WTC11 (cell line): ENCODE measurements around the gene TRIM9.

ENCODE experiments used
- CREB1 ChIP-seq: sonication (generic); formaldehyde crosslinking; IDR thresholded peaks from 2 replicates; pipeline ENCODE4 v1.8.0; 2023; ENCODE audit warnings: mild to moderate bottlenecking, missing genetic modification reagents
- ETV6 ChIP-seq: sonication (generic); formaldehyde crosslinking; IDR thresholded peaks from 2 replicates; pipeline ENCODE4 v1.8.1; 2022; ENCODE audit warnings: mild to moderate bottlenecking, missing genetic modification reagents
- KAT7 ChIP-seq: sonication (generic); formaldehyde crosslinking; IDR thresholded peaks from 2 replicates; pipeline ENCODE4 v1.8.1; 2023; ENCODE audit warnings: missing genetic modification reagents, mild to moderate bottlenecking, borderline replicate concordance
- NFE2L1 ChIP-seq: sonication (generic); formaldehyde crosslinking; IDR thresholded peaks from 2 replicates; pipeline ENCODE4 v1.8.1; 2023; ENCODE audit warnings: missing genetic modification reagents
- OVOL2 ChIP-seq: fragments of 250-450 bp; sonication (Bioruptor Pico); IDR thresholded peaks from 2 replicates; pipeline ENCODE4 v1.9.0; 2021; ENCODE audit warnings: mild to moderate bottlenecking, borderline replicate concordance
- TEAD1 ChIP-seq: sonication (generic); formaldehyde crosslinking; IDR thresholded peaks from 2 replicates; pipeline ENCODE4 v1.8.0; 2022; ENCODE audit warnings: mild to moderate bottlenecking, missing genetic modification reagents
- TEAD4 ChIP-seq: sonication (generic); formaldehyde crosslinking; IDR thresholded peaks from 2 replicates; pipeline ENCODE4 v1.8.0; 2022; ENCODE audit warnings: mild to moderate bottlenecking, missing genetic modification reagents
- ZNF263 ChIP-seq: sonication (generic); formaldehyde crosslinking; IDR thresholded peaks from 2 replicates; pipeline ENCODE4 v1.8.1; 2022; ENCODE audit warnings: low read depth, mild to moderate bottlenecking, moderate library complexity, missing genetic modification reagents
- ZNF317 ChIP-seq: sonication (generic); formaldehyde crosslinking; IDR thresholded peaks from 2 replicates; pipeline ENCODE4 v1.8.1; 2023; ENCODE audit warnings: low read depth, mild to moderate bottlenecking, moderate library complexity, missing genetic modification reagents, borderline replicate concordance
- TF ChIP-seq, protein P1 (sequence below): sonication (generic); formaldehyde crosslinking; IDR thresholded peaks from 2 replicates; pipeline ENCODE4 v1.8.1; 2022; ENCODE audit warnings: low read depth, mild to moderate bottlenecking, moderate library complexity, missing genetic modification reagents, borderline replicate concordance
- TF ChIP-seq, protein P2 (sequence below): sonication (generic); formaldehyde crosslinking; IDR thresholded peaks from 2 replicates; pipeline ENCODE4 v1.8.0; 2022; ENCODE audit warnings: mild to moderate bottlenecking, missing genetic modification reagents
- TF ChIP-seq, protein P3 (sequence below): fragments of 200-600 bp; IDR thresholded peaks from 2 replicates; pipeline ENCODE4 v1.8.0; 2022; ENCODE audit warnings: antibody characterized with exemption
- TF ChIP-seq, protein P4 (sequence below): sonication (generic); formaldehyde crosslinking; IDR thresholded peaks from 2 replicates; pipeline ENCODE4 v1.8.1; 2023; ENCODE audit warnings: mild to moderate bottlenecking, missing genetic modification reagents, moderate library complexity
- TF ChIP-seq, protein P5 (sequence below): sonication (generic); formaldehyde crosslinking; IDR thresholded peaks from 2 replicates; pipeline ENCODE4 v1.8.0; 2022; ENCODE audit warnings: mild to moderate bottlenecking, missing genetic modification reagents

DNA sequence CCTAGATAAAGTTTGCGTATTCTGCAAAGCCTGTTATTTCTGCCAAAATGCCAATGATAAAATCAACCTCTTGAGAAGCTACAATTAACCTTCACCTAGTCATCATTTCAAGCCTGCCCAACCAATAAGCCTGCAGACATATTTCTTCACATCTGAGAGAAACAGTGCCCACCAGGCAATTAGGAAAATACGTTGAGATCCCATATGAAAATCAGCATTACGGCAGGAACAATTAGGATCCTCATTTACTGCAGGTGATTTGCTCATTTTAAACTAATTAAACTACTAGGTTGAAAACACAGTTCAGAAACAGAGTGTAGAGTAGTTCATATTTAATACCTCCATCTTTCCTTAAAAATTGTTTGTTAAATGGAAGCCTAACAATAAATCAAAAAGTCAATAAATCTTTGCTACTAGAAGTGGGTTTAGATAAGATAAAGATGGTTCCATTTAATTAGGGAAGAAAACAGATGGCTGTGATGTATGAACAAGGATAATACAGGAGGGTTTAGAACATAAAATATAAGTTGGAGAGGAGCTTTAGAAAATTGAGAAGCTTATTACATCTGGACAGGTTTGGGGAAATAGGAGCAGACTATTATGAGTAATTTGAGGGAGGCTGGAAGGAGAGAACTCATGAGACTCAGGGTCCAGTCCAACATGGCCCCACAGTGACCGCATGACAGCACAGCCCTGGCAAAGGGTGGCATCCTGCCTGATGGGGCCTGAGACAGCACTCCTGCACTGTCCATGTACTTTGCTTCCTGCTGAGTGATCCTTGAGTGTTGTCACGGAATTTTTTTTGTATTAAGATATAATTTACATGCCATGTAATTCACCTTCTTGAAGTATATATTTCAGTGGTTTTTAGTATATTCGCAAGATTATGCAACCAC, 123.8 kb downstream of the TRIM9 start:
- TF ChIP-seq, protein P1, sequence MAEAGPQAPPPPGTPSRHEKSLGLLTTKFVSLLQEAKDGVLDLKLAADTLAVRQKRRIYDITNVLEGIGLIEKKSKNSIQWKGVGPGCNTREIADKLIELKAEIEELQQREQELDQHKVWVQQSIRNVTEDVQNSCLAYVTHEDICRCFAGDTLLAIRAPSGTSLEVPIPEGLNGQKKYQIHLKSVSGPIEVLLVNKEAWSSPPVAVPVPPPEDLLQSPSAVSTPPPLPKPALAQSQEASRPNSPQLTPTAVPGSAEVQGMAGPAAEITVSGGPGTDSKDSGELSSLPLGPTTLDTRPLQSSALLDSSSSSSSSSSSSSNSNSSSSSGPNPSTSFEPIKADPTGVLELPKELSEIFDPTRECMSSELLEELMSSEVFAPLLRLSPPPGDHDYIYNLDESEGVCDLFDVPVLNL = no peak
- TF ChIP-seq TEAD1 (CRISPR knock-in tag) (no peak), KAT7 (CRISPR knock-in tag) (no peak), NFE2L1 (no peak), OVOL2 (CRISPR knock-in tag) (no peak), TEAD4 (no peak), ETV6 (CRISPR knock-in tag) (no peak), ZNF317 (CRISPR knock-in tag) (no peak), CREB1 (CRISPR knock-in tag) (no peak), ZNF263 (no peak)
- TF ChIP-seq, protein P2, sequence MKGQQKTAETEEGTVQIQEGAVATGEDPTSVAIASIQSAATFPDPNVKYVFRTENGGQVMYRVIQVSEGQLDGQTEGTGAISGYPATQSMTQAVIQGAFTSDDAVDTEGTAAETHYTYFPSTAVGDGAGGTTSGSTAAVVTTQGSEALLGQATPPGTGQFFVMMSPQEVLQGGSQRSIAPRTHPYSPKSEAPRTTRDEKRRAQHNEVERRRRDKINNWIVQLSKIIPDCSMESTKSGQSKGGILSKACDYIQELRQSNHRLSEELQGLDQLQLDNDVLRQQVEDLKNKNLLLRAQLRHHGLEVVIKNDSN = no peak
- TF ChIP-seq, protein P3, sequence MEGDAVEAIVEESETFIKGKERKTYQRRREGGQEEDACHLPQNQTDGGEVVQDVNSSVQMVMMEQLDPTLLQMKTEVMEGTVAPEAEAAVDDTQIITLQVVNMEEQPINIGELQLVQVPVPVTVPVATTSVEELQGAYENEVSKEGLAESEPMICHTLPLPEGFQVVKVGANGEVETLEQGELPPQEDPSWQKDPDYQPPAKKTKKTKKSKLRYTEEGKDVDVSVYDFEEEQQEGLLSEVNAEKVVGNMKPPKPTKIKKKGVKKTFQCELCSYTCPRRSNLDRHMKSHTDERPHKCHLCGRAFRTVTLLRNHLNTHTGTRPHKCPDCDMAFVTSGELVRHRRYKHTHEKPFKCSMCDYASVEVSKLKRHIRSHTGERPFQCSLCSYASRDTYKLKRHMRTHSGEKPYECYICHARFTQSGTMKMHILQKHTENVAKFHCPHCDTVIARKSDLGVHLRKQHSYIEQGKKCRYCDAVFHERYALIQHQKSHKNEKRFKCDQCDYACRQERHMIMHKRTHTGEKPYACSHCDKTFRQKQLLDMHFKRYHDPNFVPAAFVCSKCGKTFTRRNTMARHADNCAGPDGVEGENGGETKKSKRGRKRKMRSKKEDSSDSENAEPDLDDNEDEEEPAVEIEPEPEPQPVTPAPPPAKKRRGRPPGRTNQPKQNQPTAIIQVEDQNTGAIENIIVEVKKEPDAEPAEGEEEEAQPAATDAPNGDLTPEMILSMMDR = no peak
- TF ChIP-seq, protein P4, sequence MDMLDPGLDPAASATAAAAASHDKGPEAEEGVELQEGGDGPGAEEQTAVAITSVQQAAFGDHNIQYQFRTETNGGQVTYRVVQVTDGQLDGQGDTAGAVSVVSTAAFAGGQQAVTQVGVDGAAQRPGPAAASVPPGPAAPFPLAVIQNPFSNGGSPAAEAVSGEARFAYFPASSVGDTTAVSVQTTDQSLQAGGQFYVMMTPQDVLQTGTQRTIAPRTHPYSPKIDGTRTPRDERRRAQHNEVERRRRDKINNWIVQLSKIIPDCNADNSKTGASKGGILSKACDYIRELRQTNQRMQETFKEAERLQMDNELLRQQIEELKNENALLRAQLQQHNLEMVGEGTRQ (CRISPR knock-in tag) = no peak
- TF ChIP-seq, protein P5, sequence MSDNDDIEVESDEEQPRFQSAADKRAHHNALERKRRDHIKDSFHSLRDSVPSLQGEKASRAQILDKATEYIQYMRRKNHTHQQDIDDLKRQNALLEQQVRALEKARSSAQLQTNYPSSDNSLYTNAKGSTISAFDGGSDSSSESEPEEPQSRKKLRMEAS (CRISPR knock-in tag) = no peak
